HG02970 (cell line): ENCODE data around the gene CHST3.

Experiments
- ATAC-seq: cut with Tn5 transposase; IDR thresholded peaks from one replicate; pipeline ENCODE4 v1.9.1; 2021; ENCODE audit warnings: mild to moderate bottlenecking, moderate library complexity, moderate number of reproducible peaks; ENCODE audit not compliant: unreplicated experiment, low FRiP score

CHST3 gene

GRCh38 chr10:72008096-72008981 is 44.1 kb downstream of the CHST3 start:
- ATAC-seq, result no peak

- no peak for ATAC-seq
Observed at GRCh38 chr10:72009051-72009424, 44.8 kb downstream of the CHST3 start.

DNA sequence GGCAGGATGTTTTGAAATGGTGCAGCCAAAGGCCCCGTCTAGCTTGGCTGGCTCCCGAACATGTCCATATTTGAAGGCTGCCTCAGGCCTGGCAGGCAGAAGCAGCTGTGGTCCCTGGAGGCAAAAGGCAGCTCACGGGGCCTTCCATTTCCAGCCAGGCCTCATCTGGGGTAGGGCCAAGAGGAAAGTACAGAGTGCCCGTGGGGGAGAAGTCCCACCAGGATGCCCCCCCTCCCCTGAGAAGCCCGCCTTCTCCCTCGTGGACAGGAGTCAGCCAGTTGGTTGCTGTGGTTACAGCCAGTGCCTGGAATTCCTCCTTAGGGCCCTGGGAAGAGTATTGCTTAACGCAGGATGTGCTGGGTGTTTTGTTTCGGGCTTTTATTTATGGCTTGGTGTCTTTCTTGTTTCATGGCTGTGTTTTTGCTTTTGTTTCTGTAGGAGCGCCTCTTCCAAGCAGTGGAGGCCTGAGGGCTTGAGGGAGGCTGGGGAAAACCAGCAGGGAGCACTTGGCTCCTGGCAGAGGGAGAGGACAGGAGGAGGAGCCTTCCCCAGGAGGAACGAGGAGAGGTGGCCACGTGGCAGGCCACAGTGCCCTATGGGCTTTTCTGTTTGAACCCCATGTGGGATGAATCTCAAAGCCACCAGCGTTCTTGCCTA is 45.4 kb downstream of the CHST3 start:
- ATAC-seq, result no peak

DNA sequence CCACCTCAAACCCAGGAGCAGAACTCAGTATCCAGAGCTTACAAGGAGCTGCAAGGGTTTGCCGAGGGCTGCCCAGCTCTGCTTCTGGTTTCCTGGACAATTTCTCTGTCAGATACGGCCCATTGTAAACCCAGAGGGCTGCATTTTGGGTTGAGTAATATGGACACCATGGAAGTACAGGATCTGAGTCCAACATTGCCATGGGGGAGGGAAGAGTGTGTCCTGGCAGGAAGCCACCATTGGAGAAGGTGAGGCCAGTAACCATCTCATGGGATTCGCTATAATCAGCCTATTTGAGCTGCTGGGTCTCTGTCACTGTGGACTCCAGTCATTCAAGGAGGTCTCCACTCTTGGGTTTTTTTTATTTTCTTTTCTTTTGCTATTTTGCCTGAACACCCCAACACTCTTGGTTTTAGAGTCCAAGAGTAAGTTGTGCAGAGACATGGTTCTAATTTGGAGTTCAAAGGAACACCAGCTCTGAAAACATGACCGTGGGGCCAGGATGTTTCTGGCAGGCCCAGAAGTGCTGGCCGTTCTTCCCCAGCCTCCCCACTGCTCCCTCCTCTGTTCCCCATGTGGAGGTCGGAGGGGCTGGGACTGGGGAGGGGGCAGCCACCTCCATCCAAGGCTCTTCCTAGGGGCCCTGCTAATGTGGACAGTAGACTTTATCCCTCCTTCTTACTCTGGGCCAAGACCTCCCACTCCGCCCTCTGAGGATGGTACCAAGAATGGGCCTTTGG is 46.2 kb downstream of the CHST3 start:
- ATAC-seq, result no peak

GRCh38 chr10:72011016-72011415 is 46.8 kb downstream of the CHST3 start:
- ATAC-seq, result no peak

DNA sequence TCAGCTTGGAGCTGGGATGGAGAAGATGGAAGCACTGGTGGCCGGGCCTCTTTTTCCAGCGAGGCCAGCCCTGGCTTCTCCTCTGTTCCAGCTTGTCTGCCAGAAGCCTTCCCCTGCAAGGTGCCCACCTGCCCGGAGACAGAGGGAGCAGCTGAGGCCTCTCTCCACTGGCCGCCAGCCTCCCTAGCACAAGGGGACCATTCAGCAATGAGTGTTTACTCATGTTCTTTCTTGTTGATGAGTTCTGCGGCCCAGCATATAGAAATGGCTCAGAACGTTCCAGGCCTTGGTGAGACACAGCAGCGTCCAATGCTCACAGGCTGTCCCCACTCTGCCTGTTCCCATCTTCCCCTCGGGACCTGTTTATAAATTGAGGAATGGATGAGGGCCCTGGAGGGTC is 47.3 kb downstream of the CHST3 start:
- ATAC-seq, result no peak

DNA sequence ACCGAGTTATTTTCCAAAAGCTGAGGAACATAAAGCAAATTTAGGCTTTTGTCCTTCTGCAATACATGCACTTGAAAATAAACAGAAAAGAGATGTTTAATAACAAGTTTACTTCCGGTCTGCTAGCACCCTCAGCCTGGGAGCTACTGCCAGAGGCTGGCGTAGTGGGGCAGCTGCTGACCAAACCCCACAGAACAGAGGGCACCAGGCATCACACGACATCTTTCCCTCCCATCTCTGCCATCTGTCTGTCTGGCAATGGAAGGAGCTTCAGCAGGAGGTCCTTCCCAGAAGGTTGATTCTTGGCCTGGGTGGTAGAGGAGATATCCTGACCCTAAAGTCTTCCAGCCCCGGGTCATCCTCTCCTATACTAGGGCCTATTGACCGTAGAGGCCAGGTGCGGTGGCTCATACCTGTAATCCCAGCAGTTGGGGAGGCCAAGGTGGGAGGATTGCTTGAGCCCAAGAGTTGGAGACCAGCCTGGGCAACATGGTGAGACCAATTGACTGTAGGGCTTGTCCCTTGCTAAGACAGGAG is 47.8 kb downstream of the CHST3 start:
- no peak for ATAC-seq

GRCh38 chr10:72012796-72013195 is 48.6 kb downstream of the CHST3 start:
- no peak for ATAC-seq

- ATAC-seq, result no peak
Observed at GRCh38 chr10:72013202-72013945, 49.2 kb downstream of the CHST3 start.

DNA sequence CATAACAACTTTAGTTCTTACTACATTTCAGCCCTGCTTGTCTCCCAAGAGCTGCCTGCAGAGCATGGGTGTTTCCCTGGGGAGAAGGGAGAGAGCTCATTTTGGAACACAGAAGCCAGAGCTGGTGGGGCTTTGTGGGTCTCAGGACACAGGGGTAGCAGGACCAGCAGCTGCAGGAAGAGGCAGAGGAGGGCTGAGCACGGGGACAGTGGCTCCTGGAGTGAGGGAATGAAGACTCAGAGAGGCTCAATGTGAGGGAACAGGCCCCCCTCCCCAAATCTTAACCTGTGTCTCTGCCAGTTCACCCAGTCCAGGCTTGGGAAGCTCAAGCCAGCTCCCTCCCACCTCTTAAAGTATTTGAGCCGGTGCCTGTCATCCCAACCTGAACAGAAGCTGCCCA is 50.0 kb downstream of the CHST3 start:
- ATAC-seq, result no peak

GRCh38 chr10:72014785-72015480 is 50.7 kb downstream of the CHST3 start:
- ATAC-seq, result no peak

DNA sequence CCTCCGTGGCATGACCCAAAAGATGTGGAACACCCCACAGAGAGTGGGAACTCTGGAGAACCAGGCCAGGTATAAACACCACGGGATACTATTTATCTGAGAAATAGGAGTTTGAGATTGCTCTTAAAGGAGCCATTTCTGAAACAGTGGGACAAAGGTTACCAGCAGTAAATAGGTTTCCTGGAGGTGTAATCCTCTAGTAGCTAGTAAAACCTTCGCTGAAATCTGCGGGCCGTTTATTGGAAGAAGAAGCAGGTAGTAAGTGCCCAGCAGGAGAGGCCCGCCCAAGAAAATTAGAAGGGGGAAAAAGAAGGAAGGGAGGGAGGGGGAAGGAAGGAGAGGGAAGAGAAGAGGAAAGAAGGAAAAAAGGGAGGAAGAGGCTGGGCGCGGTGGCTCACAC is 51.6 kb downstream of the CHST3 start:
- ATAC-seq, result no peak

GRCh38 chr10:72016608-72017300 is 52.6 kb downstream of the CHST3 start:
- ATAC-seq, result no peak

DNA sequence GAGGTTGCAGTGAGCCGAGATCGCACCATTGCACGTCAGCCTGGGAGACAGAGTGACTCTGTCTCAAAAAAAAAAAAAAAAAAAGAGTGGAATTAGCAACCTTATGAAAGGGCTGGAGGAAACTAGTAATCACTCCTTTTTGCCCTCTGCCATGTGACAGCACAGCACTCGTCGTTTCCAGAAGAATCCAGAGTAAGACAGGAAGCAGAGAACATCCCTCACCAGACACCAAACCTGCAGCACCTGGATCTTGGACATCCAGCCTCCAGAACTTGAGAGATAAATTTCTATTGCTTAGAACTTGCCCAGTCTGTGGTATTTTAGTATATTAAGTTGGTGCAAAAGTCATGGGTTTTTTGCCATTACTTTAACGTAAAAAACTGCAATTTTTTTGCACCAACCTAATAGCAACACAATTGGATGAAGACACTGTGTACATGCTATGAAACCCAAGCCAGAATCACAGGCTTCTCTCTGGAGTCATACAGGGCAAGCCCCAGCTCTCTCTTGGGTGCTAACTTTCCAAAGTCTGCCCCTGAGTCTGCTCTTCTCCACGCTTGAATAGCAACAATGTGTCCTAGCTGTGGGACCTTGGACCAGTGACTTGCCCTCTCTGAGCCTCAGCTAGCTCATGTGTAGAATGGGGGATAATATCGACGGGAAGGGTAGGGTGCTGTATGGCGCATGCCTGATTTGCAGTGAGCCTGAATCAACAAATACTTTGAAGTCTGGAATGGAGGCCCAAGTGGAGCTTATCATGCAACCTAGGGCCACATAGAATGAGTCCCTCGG is 55.1 kb downstream of the CHST3 start:
- no peak for ATAC-seq

- ATAC-seq, result no peak
Observed at GRCh38 chr10:72020914-72021809, 57.0 kb downstream of the CHST3 start.

- ATAC-seq, result no peak
Observed at GRCh38 chr10:72022228-72022627, 58.0 kb downstream of the CHST3 start.

DNA sequence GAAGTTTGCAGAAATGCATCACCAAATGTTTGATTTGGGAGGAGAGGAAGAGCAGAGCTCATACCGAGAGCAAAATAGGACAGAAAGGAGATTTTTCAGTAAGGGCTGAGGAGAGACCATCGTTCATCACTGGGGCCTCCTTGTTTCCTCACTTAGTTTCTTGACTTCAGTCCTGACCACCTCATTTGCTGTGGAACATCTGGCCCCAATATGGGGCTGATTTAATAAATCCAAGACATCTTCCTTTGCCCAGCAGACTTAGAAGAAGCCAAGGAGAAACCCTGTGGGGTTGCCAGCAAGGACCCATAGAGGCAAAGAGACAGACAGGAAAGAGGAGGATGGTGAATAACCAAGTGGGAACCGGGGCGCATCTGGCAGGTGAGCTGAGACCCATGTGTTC is 60.4 kb downstream of the CHST3 start:
- no peak for ATAC-seq
